Measurements from ENCODE around the gene LEAP2. TPM values are rescaled to one million over a fixed set of nuclear protein-coding genes. Genes with fewer than 3 reads are reported as not detected.

Gene LEAP2
- polyA plus RNA-seq, 2 of the 4 experiments (the other 2 are of a cell fraction): 1.6 to 4.8 TPM

- TF ChIP-seq JUNB (IDR thresholded peaks at IDR 0.05): no peak
- TF ChIP-seq HDAC2 (IDR thresholded peaks at IDR 0.05): no peak
Observed at GRCh38 chr5:132870801-132871200, 2.7 kb upstream of the LEAP2 start (continued).

- Histone ChIP-seq H3K27ac (no peak overlapping the region), H3K4me3 (no peak overlapping the region), H3K4me2 (no peak overlapping the region), H3K4me1 (peaks cover 14% of the 10 kb centered on the region; the same call in 2 of the 3 replicates), H3K9me3 (no peaks in the 10 kb centered on the region)
- no peak for ATAC-seq
- ChIA-PET POLR2A (no interaction called here), CTCF (interaction anchor here (0.5 to 5.7 kb wide), 5 partner anchors 11 to 349 kb away, joined by 3 to 24 read pairs (median 5); partner anchors contain the start of gene SHROOM1)
- no peak for TF ChIP-seq ZSCAN20 (CRISPR knock-in tag; IDR thresholded peaks at IDR 0.05)
- TF ChIP-seq, protein P1, sequence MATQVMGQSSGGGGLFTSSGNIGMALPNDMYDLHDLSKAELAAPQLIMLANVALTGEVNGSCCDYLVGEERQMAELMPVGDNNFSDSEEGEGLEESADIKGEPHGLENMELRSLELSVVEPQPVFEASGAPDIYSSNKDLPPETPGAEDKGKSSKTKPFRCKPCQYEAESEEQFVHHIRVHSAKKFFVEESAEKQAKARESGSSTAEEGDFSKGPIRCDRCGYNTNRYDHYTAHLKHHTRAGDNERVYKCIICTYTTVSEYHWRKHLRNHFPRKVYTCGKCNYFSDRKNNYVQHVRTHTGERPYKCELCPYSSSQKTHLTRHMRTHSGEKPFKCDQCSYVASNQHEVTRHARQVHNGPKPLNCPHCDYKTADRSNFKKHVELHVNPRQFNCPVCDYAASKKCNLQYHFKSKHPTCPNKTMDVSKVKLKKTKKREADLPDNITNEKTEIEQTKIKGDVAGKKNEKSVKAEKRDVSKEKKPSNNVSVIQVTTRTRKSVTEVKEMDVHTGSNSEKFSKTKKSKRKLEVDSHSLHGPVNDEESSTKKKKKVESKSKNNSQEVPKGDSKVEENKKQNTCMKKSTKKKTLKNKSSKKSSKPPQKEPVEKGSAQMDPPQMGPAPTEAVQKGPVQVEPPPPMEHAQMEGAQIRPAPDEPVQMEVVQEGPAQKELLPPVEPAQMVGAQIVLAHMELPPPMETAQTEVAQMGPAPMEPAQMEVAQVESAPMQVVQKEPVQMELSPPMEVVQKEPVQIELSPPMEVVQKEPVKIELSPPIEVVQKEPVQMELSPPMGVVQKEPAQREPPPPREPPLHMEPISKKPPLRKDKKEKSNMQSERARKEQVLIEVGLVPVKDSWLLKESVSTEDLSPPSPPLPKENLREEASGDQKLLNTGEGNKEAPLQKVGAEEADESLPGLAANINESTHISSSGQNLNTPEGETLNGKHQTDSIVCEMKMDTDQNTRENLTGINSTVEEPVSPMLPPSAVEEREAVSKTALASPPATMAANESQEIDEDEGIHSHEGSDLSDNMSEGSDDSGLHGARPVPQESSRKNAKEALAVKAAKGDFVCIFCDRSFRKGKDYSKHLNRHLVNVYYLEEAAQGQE (IDR thresholded peaks at IDR 0.05): no peak
- TF ChIP-seq CEBPB (IDR thresholded peaks at IDR 0.05): no peak
- peak; percentile 4 for TF ChIP-seq MAFK (IDR thresholded peaks at IDR 0.05; ENCODE audit: partially characterized antibody)
- WGBS (ENCODE audit: missing lambda C conversion rate): 93% methylated on average over 5 of the region's 5 CpGs
- no peak for FAIRE-seq
- no peak for DNase-seq (ENCODE audit: low read depth in 1 of 2, low spot score in 1 of 2)
Observed at GRCh38 chr5:132871459-132872284, 1.8 kb upstream of the LEAP2 start.

DNA sequence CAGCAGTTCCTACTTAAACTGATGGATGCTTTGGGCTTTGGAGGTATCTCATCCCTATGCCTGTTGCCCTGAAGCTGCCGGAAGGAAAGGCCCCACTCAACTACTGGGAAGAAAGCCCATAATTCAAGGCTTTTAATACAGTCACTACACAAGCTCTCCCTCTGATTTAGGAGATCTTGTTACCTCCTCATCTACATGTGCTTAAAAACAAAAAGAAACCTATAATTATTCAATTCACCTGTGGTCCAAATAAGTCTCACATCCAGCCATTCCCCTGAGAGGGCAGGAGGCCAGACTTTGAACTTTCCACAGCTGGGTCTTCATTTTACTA lies 715 bp upstream of the LEAP2 start:
- 100% methylated on average over 1 of the region's 1 CpG for WGBS (ENCODE audit: missing lambda C conversion rate)
- ChIA-PET CTCF (interaction anchor here (1.4 to 5.7 kb wide), 3 partner anchors 10 to 61 kb away, joined by 3 to 24 read pairs (median 23); partner anchors contain the start of gene SHROOM1), POLR2A (no interaction called here)
- H3K27ac ChIP-seq: no peak overlapping the region
- no peak for TF ChIP-seq TFCP2L1 (CRISPR knock-in tag; IDR thresholded peaks at IDR 0.05)
- no peak for TF ChIP-seq CHD2 (IDR thresholded peaks at IDR 0.05; ENCODE audit: low read length, partially characterized antibody)
- TF ChIP-seq KDM1A (IDR thresholded peaks at IDR 0.05; ENCODE audit: low read depth): no peak
- no peak for TF ChIP-seq TP53 (CRISPR knock-in tag; IDR thresholded peaks at IDR 0.05)
- TF ChIP-seq RAD21 (conservative IDR thresholded peaks at IDR 0.05 in 1 of 2, IDR thresholded peaks at IDR 0.05 in 1 of 2): no peak
- TF ChIP-seq, protein P2, sequence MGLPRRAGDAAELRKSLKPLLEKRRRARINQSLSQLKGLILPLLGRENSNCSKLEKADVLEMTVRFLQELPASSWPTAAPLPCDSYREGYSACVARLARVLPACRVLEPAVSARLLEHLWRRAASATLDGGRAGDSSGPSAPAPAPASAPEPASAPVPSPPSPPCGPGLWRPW (IDR thresholded peaks at IDR 0.05): no peak
- no peak for TF ChIP-seq FOXS1 (CRISPR knock-in tag; IDR thresholded peaks at IDR 0.05)
- H3K9me3 ChIP-seq: no peaks in the 10 kb centered on the region
- peaks cover 9% of the 10 kb centered on the region; the same call in 2 of the 3 replicates for H3K4me1 ChIP-seq
- H3K4me2 ChIP-seq: no peak overlapping the region
- ATAC-seq (no peak), FAIRE-seq (no peak), DNase-seq (ENCODE audit: low read depth in 1 of 2, low spot score in 1 of 2) (no peak)
- no peak overlapping the region for H3K4me3 ChIP-seq

DNA sequence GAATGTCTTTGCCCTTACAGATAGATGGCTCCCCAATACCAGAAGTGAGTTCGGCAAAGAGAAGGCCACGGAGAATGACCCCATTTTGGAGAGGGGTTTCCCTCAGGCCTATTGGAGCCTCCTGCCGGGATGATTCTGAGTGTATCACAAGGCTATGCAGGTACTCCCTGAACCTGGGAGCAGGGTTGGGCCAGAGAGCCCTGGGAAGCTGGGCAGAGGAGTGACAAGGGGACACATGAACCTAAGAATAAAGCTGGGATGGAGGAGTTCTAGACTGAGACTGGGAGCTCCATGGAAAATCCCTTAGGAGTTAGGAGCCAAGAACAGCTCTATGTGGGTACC lies 433 bp downstream of the LEAP2 start:
- Histone ChIP-seq H3K4me3 (no peak overlapping the region), H3K4me2 (no peak overlapping the region), H3K27ac (no peak overlapping the region), H3K9me3 (no peaks in the 10 kb centered on the region), H3K4me1 (peaks cover 7% of the 10 kb centered on the region; the same call in 1 of the 3 replicates)
- no peak for DNase-seq (ENCODE audit: low read depth in 1 of 2, low spot score in 1 of 2)
- CTCF ChIA-PET: interaction anchor here (0.7 to 5.7 kb wide), 3 partner anchors 9 to 204 kb away, joined by 3 to 24 read pairs (median 23); partner anchors contain the start of gene SHROOM1
- ATAC-seq: no peak
- no peak for FAIRE-seq
- POLR2A ChIA-PET: no interaction called here
- TF ChIP-seq FOSB (CRISPR knock-in tag; IDR thresholded peaks at IDR 0.05) (no peak), NFE2L2 (conservative IDR thresholded peaks at IDR 0.05; ENCODE audit: low read length) (no peak), CBX2 (IDR thresholded peaks at IDR 0.05; ENCODE audit: borderline replicate concordance, low read depth) (no peak), HDAC2 (IDR thresholded peaks at IDR 0.05) (no peak), MAZ (IDR thresholded peaks at IDR 0.05; ENCODE audit: borderline replicate concordance, low read depth, low read length) (no peak), TFCP2L1 (CRISPR knock-in tag; IDR thresholded peaks at IDR 0.05) (no peak), FOXS1 (CRISPR knock-in tag; IDR thresholded peaks at IDR 0.05) (no peak)
- TF ChIP-seq, protein P2 (IDR thresholded peaks at IDR 0.05): no peak
- WGBS (ENCODE audit: missing lambda C conversion rate): 96% methylated on average over 3 of the region's 3 CpGs
